ENCODE results near the gene CP. TPM values are rescaled to one million over a fixed set of nuclear protein-coding genes. Genes with fewer than 3 reads are reported as not detected.

CP gene
- polyA plus RNA-seq, 1 experiment = 0.10 TPM

- Histone ChIP-seq H3K27me3 (ENCODE audit: control insufficient read depth, insufficient read depth, low read length) (no peaks in the 10 kb centered on the region), H3K9me3 (ENCODE audit: control insufficient read depth, insufficient read depth, low read length) (no peaks in the 10 kb centered on the region), H3K4me3 (ENCODE audit: low read depth, low read length) (no peak overlapping the region), H3K27ac (ENCODE audit: low read depth, low read length) (no peak overlapping the region)
- TF ChIP-seq CTCF (IDR thresholded peaks at IDR 0.05; ENCODE audit: low read depth, low read length) = no peak
- POLR2A ChIA-PET = no interaction called here
- no peak for DNase-seq (ENCODE audit: low read depth, low spot score)
- CTCF ChIA-PET = no interaction called here
These were observed 71.2 kb downstream of the CP start for GRCh38 chr3:149150436-149150835.

GRCh38 chr3:149145974-149146373 lies 75.7 kb downstream of the CP start:
- H3K4me3 ChIP-seq (ENCODE audit: low read depth, low read length) = no peak overlapping the region
- POLR2A ChIA-PET = no interaction called here
- DNase-seq (ENCODE audit: low read depth, low spot score) = no peak
- CTCF ChIA-PET = interaction anchor here (1.5 kb wide), 1 partner anchor 26 kb away, joined by 7 read pairs; no protein-coding TSS in a partner anchor
- no peak for TF ChIP-seq CTCF (IDR thresholded peaks at IDR 0.05; ENCODE audit: low read depth, low read length)
- H3K27ac ChIP-seq (ENCODE audit: low read depth, low read length) = no peak overlapping the region
- no peaks in the 10 kb centered on the region for H3K27me3 ChIP-seq (ENCODE audit: control insufficient read depth, insufficient read depth, low read length)
- no peaks in the 10 kb centered on the region for H3K9me3 ChIP-seq (ENCODE audit: control insufficient read depth, insufficient read depth, low read length)

GRCh38 chr3:149145356-149145755 lies 76.3 kb downstream of the CP start:
- DNase-seq (ENCODE audit: low read depth, low spot score) = no peak
- Histone ChIP-seq H3K27me3 (ENCODE audit: control insufficient read depth, insufficient read depth, low read length) (no peaks in the 10 kb centered on the region), H3K27ac (ENCODE audit: low read depth, low read length) (no peak overlapping the region), H3K4me3 (ENCODE audit: low read depth, low read length) (no peak overlapping the region), H3K9me3 (ENCODE audit: control insufficient read depth, insufficient read depth, low read length) (no peaks in the 10 kb centered on the region)
- TF ChIP-seq CTCF (IDR thresholded peaks at IDR 0.05; ENCODE audit: low read depth, low read length) = no peak
- ChIA-PET POLR2A (no interaction called here), CTCF (interaction anchor here (0.7 kb wide), 1 partner anchor 190 kb away, joined by 5 read pairs; no protein-coding TSS in a partner anchor)

DNA sequence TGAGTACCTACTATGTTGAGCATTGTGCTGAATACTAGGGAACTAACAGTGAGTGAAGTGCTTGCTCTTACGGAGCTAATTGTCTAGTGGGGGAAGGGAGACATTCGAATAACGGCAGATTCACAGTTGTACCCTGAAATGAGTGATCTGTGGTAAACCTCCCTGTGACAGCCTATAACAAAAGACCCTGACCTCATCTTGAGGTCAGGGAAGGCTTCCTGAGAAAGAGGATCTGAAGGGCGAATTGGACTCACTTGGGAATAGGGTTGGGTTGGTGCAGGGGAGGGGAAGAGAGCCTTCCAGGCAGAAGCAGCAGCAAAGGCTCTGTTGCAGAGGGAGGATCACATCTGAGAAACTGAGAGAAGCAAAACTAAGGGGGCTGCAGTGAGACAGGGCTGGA lies 78.9 kb downstream of the CP start:
- TF ChIP-seq CTCF (IDR thresholded peaks at IDR 0.05; ENCODE audit: low read depth, low read length) = no peak
- Histone ChIP-seq H3K4me3 (ENCODE audit: low read depth, low read length) (no peak overlapping the region), H3K27me3 (ENCODE audit: control insufficient read depth, insufficient read depth, low read length) (no peaks in the 10 kb centered on the region), H3K27ac (ENCODE audit: low read depth, low read length) (no peak overlapping the region), H3K9me3 (ENCODE audit: control insufficient read depth, insufficient read depth, low read length) (no peaks in the 10 kb centered on the region)
- POLR2A ChIA-PET = no interaction called here
- CTCF ChIA-PET = no interaction called here
- no peak for DNase-seq (ENCODE audit: low read depth, low spot score)

GRCh38 chr3:149134575-149134974 lies 87.1 kb downstream of the CP start:
- H3K9me3 ChIP-seq (ENCODE audit: control insufficient read depth, insufficient read depth, low read length) = no peaks in the 10 kb centered on the region
- no peak overlapping the region for H3K4me3 ChIP-seq (ENCODE audit: low read depth, low read length)
- H3K27me3 ChIP-seq (ENCODE audit: control insufficient read depth, insufficient read depth, low read length) = no peaks in the 10 kb centered on the region
- no peak overlapping the region for H3K27ac ChIP-seq (ENCODE audit: low read depth, low read length)
- CTCF ChIA-PET = interaction anchor here (2.8 kb wide), 1 partner anchor 14 kb away, joined by 14 read pairs; no protein-coding TSS in a partner anchor
- DNase-seq (ENCODE audit: low read depth, low spot score) = no peak
- TF ChIP-seq CTCF (IDR thresholded peaks at IDR 0.05; ENCODE audit: low read depth, low read length) = no peak
- POLR2A ChIA-PET = no interaction called here

Data from AG04450 (cell line).